Measurements from ENCODE around the gene MYO10.

GRCh38 chr5:16975950-16976624, 40.0 kb upstream of the MYO10 start:
- TF ChIP-seq, protein P1, sequence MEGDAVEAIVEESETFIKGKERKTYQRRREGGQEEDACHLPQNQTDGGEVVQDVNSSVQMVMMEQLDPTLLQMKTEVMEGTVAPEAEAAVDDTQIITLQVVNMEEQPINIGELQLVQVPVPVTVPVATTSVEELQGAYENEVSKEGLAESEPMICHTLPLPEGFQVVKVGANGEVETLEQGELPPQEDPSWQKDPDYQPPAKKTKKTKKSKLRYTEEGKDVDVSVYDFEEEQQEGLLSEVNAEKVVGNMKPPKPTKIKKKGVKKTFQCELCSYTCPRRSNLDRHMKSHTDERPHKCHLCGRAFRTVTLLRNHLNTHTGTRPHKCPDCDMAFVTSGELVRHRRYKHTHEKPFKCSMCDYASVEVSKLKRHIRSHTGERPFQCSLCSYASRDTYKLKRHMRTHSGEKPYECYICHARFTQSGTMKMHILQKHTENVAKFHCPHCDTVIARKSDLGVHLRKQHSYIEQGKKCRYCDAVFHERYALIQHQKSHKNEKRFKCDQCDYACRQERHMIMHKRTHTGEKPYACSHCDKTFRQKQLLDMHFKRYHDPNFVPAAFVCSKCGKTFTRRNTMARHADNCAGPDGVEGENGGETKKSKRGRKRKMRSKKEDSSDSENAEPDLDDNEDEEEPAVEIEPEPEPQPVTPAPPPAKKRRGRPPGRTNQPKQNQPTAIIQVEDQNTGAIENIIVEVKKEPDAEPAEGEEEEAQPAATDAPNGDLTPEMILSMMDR (IDR thresholded peaks at IDR 0.05): no peak
- TF ChIP-seq POLR2A (IDR thresholded peaks at IDR 0.05): no peak
